K562 (cell line): ENCODE results near the gene IFNA1. TPM values are rescaled to one million over a fixed set of nuclear protein-coding genes. Genes with fewer than 3 reads are reported as not detected.

ENCODE experiments used
- ATAC-seq: fragments of 200-7000 bp; cut with Tn5 transposase; 3 replicates; pipeline ENCODE4 v1.9.1; 2020; ENCODE audit warnings: moderate library complexity
- BruUV-seq: library from RNA; stranded (reverse); fragments of 400-500 nt; replicated peaks from 2 replicates; lab custom pipeline; 2021; lab: Mats Ljungman, UMichigan
- CTCF ChIA-PET: fragments of 300-600 bp; formaldehyde crosslinking; extraction: SDS; loops from one replicate; lab custom pipeline; 2021; ENCODE audit warnings: low intra/inter-chr PET ratio; lab: Yijun Ruan, JAX
- POLR2A ChIA-PET: fragments of 300-600, 350-650 bp; sonication (Branson Sonifier 250); formaldehyde crosslinking; extraction: SDS; loops from one replicate; lab custom pipeline; 2021; ENCODE audit warnings: antibody characterized with exemption, inconsistent platforms; lab: Yijun Ruan, JAX
- DNase-seq, 4 experiments: peaks; one replicate each; pipeline versions ENCODE4 v3.0.0 to v3.0.0-alpha.2; 2011 to 2018; ENCODE audit warnings: low spot score in 3 of 4, mixed read lengths in 3 of 4; ENCODE audit errors: extremely low read depth in 1 of 4
- FAIRE-seq: peaks from 2 replicates; lab custom pipeline; 2011; peaks lifted over from hg19 to GRCh38; lab: Jason Lieb, UNC
- H2AFZ ChIP-seq: 2 replicates; pipeline ENCODE4 v1.6.0; 2011; ENCODE audit warnings: low read depth, low read length, control low read depth, inconsistent platforms
- H3K27ac ChIP-seq: fragments of 200-600 bp; 3 replicates; pipeline ENCODE4 v1.8.0; 2011; ENCODE audit warnings: low read depth, mild to moderate bottlenecking, control low read depth, inconsistent platforms, low read length, moderate library complexity, mixed read lengths; ENCODE audit errors: extremely low read depth
- H3K27me3 ChIP-seq, 2 experiments: fragments of 300-600 bp in 1 of 2; 2 replicates in 1 of 2; 3 replicates in 1 of 2; pipeline versions ENCODE4 v1.6.0 to v1.8.0; 2011; ENCODE audit warnings: inconsistent platforms in 2 of 2, low read length in 2 of 2, mild to moderate bottlenecking in 1 of 2, mixed read lengths in 1 of 2, moderate library complexity in 1 of 2; ENCODE audit not compliant: control insufficient read depth in 2 of 2, insufficient read depth in 2 of 2
- H3K36me3 ChIP-seq: fragments of 300-600 bp; 3 replicates; pipeline ENCODE4 v1.8.0; 2011; ENCODE audit warnings: mild to moderate bottlenecking, low read length, inconsistent platforms; ENCODE audit not compliant: control insufficient read depth, insufficient read depth
- H3K4me1 ChIP-seq, 2 experiments: fragments of 200-600 bp in 1 of 2; replicated peaks in 1 of 2; 2 replicates in 1 of 2; 3 replicates in 1 of 2; pipeline versions ENCODE4 v1.5.1 to v1.8.0; 2011; ENCODE audit warnings: inconsistent platforms in 2 of 2, low read length in 2 of 2, mild to moderate bottlenecking in 1 of 2, mixed read lengths in 1 of 2, moderate library complexity in 1 of 2; ENCODE audit not compliant: control insufficient read depth in 2 of 2, insufficient read depth in 2 of 2
- H3K4me2 ChIP-seq: 2 replicates; pipeline ENCODE4 v1.6.1; 2011; ENCODE audit warnings: low read length, control low read depth, inconsistent platforms, mixed read lengths; ENCODE audit not compliant: insufficient read depth
- H3K4me3 ChIP-seq: fragments of 200-600 bp; sonication (generic), shearing (Covaris generic); 2 replicates; pipeline ENCODE4 v1.5.1; 2016; ENCODE audit warnings: control low read depth, inconsistent platforms
- H3K79me2 ChIP-seq: fragments of 200-600 bp; 3 replicates; pipeline ENCODE4 v1.8.0; 2011; ENCODE audit warnings: low read length, inconsistent platforms; ENCODE audit not compliant: control insufficient read depth, insufficient read depth
- H3K9ac ChIP-seq, 2 experiments: 2 replicates each; pipeline versions ENCODE4 v1.6.0 to v1.6.1; 2011; ENCODE audit warnings: low read depth in 2 of 2, low read length in 2 of 2, control low read depth in 1 of 2, inconsistent platforms in 1 of 2, mild to moderate bottlenecking in 1 of 2, mixed read lengths in 1 of 2; ENCODE audit not compliant: insufficient read depth in 1 of 2
- H3K9me1 ChIP-seq: one replicate; pipeline ENCODE4 v1.6.0; 2011; ENCODE audit warnings: inconsistent platforms, mild to moderate bottlenecking, low read length, moderate library complexity; ENCODE audit not compliant: control insufficient read depth, insufficient read depth
- H3K9me3 ChIP-seq: replicated peaks from 2 replicates; pipeline ENCODE4 v1.5.1; 2011; ENCODE audit warnings: low read depth, low read length, inconsistent platforms; ENCODE audit not compliant: control insufficient read depth, insufficient read depth
- H4K20me1 ChIP-seq: replicated peaks from 2 replicates; pipeline ENCODE4 v1.6.1; 2011; ENCODE audit warnings: low read length, inconsistent platforms, mixed read lengths; ENCODE audit not compliant: control insufficient read depth, insufficient read depth
- FOXA1 ChIP-seq: fragments of 450-650 bp; IDR thresholded peaks from 2 replicates; pipeline ENCODE4 v1.6.1; 2016; ENCODE audit warnings: mild to moderate bottlenecking, borderline replicate concordance
- LEF1 ChIP-seq: fragments of 450-650 bp; IDR thresholded peaks from 2 replicates; pipeline ENCODE4 v1.6.1; 2016; ENCODE audit warnings: mild to moderate bottlenecking
- PHF21A ChIP-seq: fragments of 450-650 bp; IDR thresholded peaks from 2 replicates; pipeline ENCODE4 v1.6.1; 2017; ENCODE audit warnings: low read depth, borderline replicate concordance
- ZNF589 ChIP-seq: fragments of 200-800 bp; sonication (Bioruptor generic); IDR thresholded peaks from 2 replicates; pipeline ENCODE4 v1.6.1; 2016; ENCODE audit warnings: low read depth, missing genetic modification characterization, missing compliant biosample characterization
- WGBS: fragments of 100-300 bp; shearing (Covaris generic); methylation state at CpG from one replicate; pipeline ENCODE4 v1.1.6; 2016; ENCODE audit warnings: low coverage, mixed read lengths; ENCODE audit not compliant: insufficient coverage; ENCODE audit errors: missing lambda C conversion rate; 5-methylcytosine and 5-hydroxymethylcytosine counted together
- in situ Hi-C: fragments of 300-500 bp; cut with MboI; formaldehyde crosslinking; loops from 4 replicates; pipeline ENCODE4 v1.15.0; 2018; ENCODE audit warnings: inconsistent platforms, mixed read lengths
- intact Hi-C: fragments of 100-400 bp; cut with micrococcal nuclease; formaldehyde crosslinking; loops from 2 replicates; pipeline ENCODE4 v1.14.2; 2022
- polyA plus RNA-seq, 8 experiments: library from polyadenylated mRNA; depleted of rRNA in 4 of 8; stranded (reverse) in 5 of 8; unstranded in 3 of 8; fragments of >200 nt; fragmentation: Nextera tagmentation in 2 of 8; fragmentation: Illumina TruSeq in 1 of 8; extraction: Ambion mirVana in 2 of 8; extraction: Trizol in 1 of 8; gene quantifications; 2 replicates each; pipeline versions ENCODE4 v1.2.1 to v1.2.3, GENCODE V29; 2011 to 2014; ENCODE audit warnings: inconsistent platforms in 1 of 8, missing spikeins in 1 of 8
- total RNA-seq, 7 experiments: library from RNA; depleted of rRNA in 6 of 7; stranded (reverse); fragments of >200 nt in 6 of 7; fragmentation: Illumina TruSeq in 2 of 7; extraction: Trizol in 2 of 7; gene quantifications; 2 replicates each; pipeline versions ENCODE4 v1.2.1 to v1.2.3, GENCODE V29; 2011 to 2021; ENCODE audit warnings: low replicate concordance in 1 of 7
- TF ChIP-seq, protein P1 (sequence below): sonication (generic); formaldehyde crosslinking; IDR thresholded peaks from 2 replicates; pipeline ENCODE4 v1.8.0; 2022; ENCODE audit warnings: mild to moderate bottlenecking, missing genetic modification reagents

Gene IFNA1
- total and polyA plus RNA-seq, 9 of the 15 experiments (the other 6 are each of a cell fraction or from before 2014, with no cell fraction given): not detected

GRCh38 chr9:21413624-21414023, 26.6 kb upstream of the IFNA1 start:
- Histone ChIP-seq H3K4me1 (no peaks in the 10 kb centered on the region), H3K9ac (no peak overlapping the region), H3K79me2 (no peaks in the 10 kb centered on the region), H3K36me3 (no peaks in the 10 kb centered on the region), H3K27me3 (no peaks in the 10 kb centered on the region), H3K9me3 (no peaks in the 10 kb centered on the region), H3K27ac (no peak overlapping the region), H3K4me2 (no peak overlapping the region), H2AFZ (no peak overlapping the region), H3K4me3 (no peak overlapping the region), H4K20me1 (no peaks in the 10 kb centered on the region), H3K9me1 (no peaks in the 10 kb centered on the region)
- BruUV-seq: no TSS peak
- ChIA-PET POLR2A (no interaction called here), CTCF (no interaction called here)
- ATAC-seq (no peak), FAIRE-seq (no peak), DNase-seq (no peak)
- WGBS: no CpG with 5 or more reads among the region's 5 CpGs
- intact Hi-C loops: no loop called here
- in situ Hi-C loops: no loop called here
- TF ChIP-seq PHF21A: no peak
- no peak for TF ChIP-seq FOXA1
- TF ChIP-seq, protein P1, sequence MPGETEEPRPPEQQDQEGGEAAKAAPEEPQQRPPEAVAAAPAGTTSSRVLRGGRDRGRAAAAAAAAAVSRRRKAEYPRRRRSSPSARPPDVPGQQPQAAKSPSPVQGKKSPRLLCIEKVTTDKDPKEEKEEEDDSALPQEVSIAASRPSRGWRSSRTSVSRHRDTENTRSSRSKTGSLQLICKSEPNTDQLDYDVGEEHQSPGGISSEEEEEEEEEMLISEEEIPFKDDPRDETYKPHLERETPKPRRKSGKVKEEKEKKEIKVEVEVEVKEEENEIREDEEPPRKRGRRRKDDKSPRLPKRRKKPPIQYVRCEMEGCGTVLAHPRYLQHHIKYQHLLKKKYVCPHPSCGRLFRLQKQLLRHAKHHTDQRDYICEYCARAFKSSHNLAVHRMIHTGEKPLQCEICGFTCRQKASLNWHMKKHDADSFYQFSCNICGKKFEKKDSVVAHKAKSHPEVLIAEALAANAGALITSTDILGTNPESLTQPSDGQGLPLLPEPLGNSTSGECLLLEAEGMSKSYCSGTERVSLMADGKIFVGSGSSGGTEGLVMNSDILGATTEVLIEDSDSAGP (CRISPR knock-in tag): no peak
- no peak for TF ChIP-seq ZNF589 (CRISPR knock-in tag)
- no peak for TF ChIP-seq LEF1
